ENCODE results near the gene MAPK8.

- no peak for TF ChIP-seq POLR2A (IDR thresholded peaks at IDR 0.05)
- no peak for TF ChIP-seq CTCF (IDR thresholded peaks at IDR 0.05)
- no peak for TF ChIP-seq POLR2AphosphoS5 (IDR thresholded peaks at IDR 0.05)
These were observed 23.8 kb downstream of the MAPK8 start for GRCh38 chr10:48330269-48330668.

Data from transverse colon (tissue), 4 donors.